ENCODE data around the gene VSTM4. TPM values are rescaled to one million over a fixed set of nuclear protein-coding genes. Genes with fewer than 3 reads are reported as not detected.

Gene VSTM4
- polyA plus RNA-seq, 1 of the 3 experiments (the other 2 are of a cell fraction), result 0.39 TPM

GRCh38 chr10:49056356-49056755 is 59.0 kb downstream of the VSTM4 start:
- H3K79me2 ChIP-seq (ENCODE audit: insufficient read depth), result no peaks in the 10 kb centered on the region
- H3K27me3 ChIP-seq (ENCODE audit: insufficient read depth), result no peaks in the 10 kb centered on the region
- H3K4me2 ChIP-seq, result no peak overlapping the region
- H3F3A ChIP-seq (replicated peaks; ENCODE audit: insufficient read depth), result no peaks in the 10 kb centered on the region
- H3K9me3 ChIP-seq, result 0 out of 2 replicates have a peak, but pooled peaks cover 2% of the 10 kb centered on the region
- WGBS (ENCODE audit: low lambda C conversion rate), result no CpG with 5 or more reads among the region's 1 CpG
- H3K36me3 ChIP-seq (replicated peaks in 1 of 2; ENCODE audit: control insufficient read depth in 1 of 2, insufficient read depth in 2 of 2, low read length in 1 of 2), result no peaks in the 10 kb centered on the region
- no peak overlapping the region for H2AFZ ChIP-seq (ENCODE audit: low read depth)
- H4K20me1 ChIP-seq (ENCODE audit: insufficient read depth), result no peaks in the 10 kb centered on the region
- no peak overlapping the region for H3K9ac ChIP-seq
- no peak overlapping the region for H3K27ac ChIP-seq (ENCODE audit: low read depth in 2 of 2, low read length in 1 of 2)
- H3K4me1 ChIP-seq (ENCODE audit: control insufficient read depth in 1 of 2, insufficient read depth in 2 of 2, low read depth in 1 of 2, low read length in 1 of 2), result peaks cover 0 to 36% of the 10 kb centered on the region in 2 experiments; a peak in 2 of 4 replicates
- ChIA-PET CTCF (no interaction called here), POLR2A (no interaction called here)
- DNase-seq, result no peak
- no peaks in the 10 kb centered on the region for H3K9me2 ChIP-seq
- TF ChIP-seq RAD21 (IDR thresholded peaks at IDR 0.05; ENCODE audit: low read length) (0 out of 2 replicates have a peak, but pooled peaks have one; percentile 5), RXRA (IDR thresholded peaks at IDR 0.05; ENCODE audit: borderline replicate concordance, low read depth) (no peak)
- H3K4me3 ChIP-seq (ENCODE audit: low read depth in 2 of 2, low read length in 1 of 2), result no peak overlapping the region

GRCh38 chr10:49055221-49055849 is 60.0 kb downstream of the VSTM4 start:
- DNase-seq, result peak; percentile 43
- Histone ChIP-seq H3F3A (replicated peaks; ENCODE audit: insufficient read depth) (no peaks in the 10 kb centered on the region), H3K27ac (ENCODE audit: low read depth in 2 of 2, low read length in 1 of 2) (peak overlapping the region in 1 of 2 experiments; percentile 64; a peak in 2 of 4 replicates), H3K36me3 (replicated peaks in 1 of 2; ENCODE audit: control insufficient read depth in 1 of 2, insufficient read depth in 2 of 2, low read length in 1 of 2) (no peaks in the 10 kb centered on the region), H3K9ac (no peak overlapping the region), H2AFZ (ENCODE audit: low read depth) (no peak overlapping the region), H4K20me1 (ENCODE audit: insufficient read depth) (no peaks in the 10 kb centered on the region), H3K27me3 (ENCODE audit: insufficient read depth) (no peaks in the 10 kb centered on the region), H3K4me2 (no peak overlapping the region), H3K79me2 (ENCODE audit: insufficient read depth) (no peaks in the 10 kb centered on the region), H3K4me1 (ENCODE audit: control insufficient read depth in 1 of 2, insufficient read depth in 2 of 2, low read depth in 1 of 2, low read length in 1 of 2) (peaks cover 0 to 36% of the 10 kb centered on the region in 2 experiments; a peak in 2 of 4 replicates), H3K4me3 (ENCODE audit: low read depth in 2 of 2, low read length in 1 of 2) (no peak overlapping the region), H3K9me2 (no peaks in the 10 kb centered on the region), H3K9me3 (no peaks in the 10 kb centered on the region)
- no peak for TF ChIP-seq REST (IDR thresholded peaks at IDR 0.05; ENCODE audit: low read depth, low read length)
- no peak for TF ChIP-seq PBX3 (IDR thresholded peaks at IDR 0.05)
- no peak for TF ChIP-seq MXI1 (IDR thresholded peaks at IDR 0.05; ENCODE audit: low read depth, low read length)
- 0 out of 2 replicates have a peak, but pooled peaks have one; percentile 34 for TF ChIP-seq RCOR1 (IDR thresholded peaks at IDR 0.05; ENCODE audit: low read length)
- TF ChIP-seq POLR2AphosphoS5 (IDR thresholded peaks at IDR 0.05; ENCODE audit: low read depth, low read length), result no peak
- TF ChIP-seq FOXJ3 (CRISPR knock-in tag; IDR thresholded peaks at IDR 0.05), result no peak
- no peak for TF ChIP-seq NFIC (IDR thresholded peaks at IDR 0.05; ENCODE audit: borderline replicate concordance)
- no peak for TF ChIP-seq USF1 (IDR thresholded peaks at IDR 0.05; ENCODE audit: borderline replicate concordance, low read depth)
- TF ChIP-seq EP300 (IDR thresholded peaks at IDR 0.05; ENCODE audit: borderline replicate concordance in 1 of 2, low read depth in 1 of 2, low read length in 1 of 2), result peak in 1 of 2 experiments; percentile 55; a peak in 1 of 4 replicates
- TF ChIP-seq ELF1 (IDR thresholded peaks at IDR 0.05), result no peak
- TF ChIP-seq MAX (IDR thresholded peaks at IDR 0.05; ENCODE audit: low read depth), result no peak
- no peak for TF ChIP-seq YY1 (IDR thresholded peaks at IDR 0.05; ENCODE audit: low read depth)
- no peak for TF ChIP-seq USF2 (IDR thresholded peaks at IDR 0.05; ENCODE audit: borderline replicate concordance, low read depth, low read length)
- TF ChIP-seq RXRA (IDR thresholded peaks at IDR 0.05; ENCODE audit: borderline replicate concordance, low read depth), result no peak
- CTCF ChIA-PET, result interaction anchor here (1.1 to 1.3 kb wide), 2 partner anchors 19 to 110 kb away, joined by 3 read pairs; no protein-coding TSS in a partner anchor
- WGBS (ENCODE audit: low lambda C conversion rate), result 15% methylated on average over 5 of the region's 5 CpGs
- POLR2A ChIA-PET, result no interaction called here
